HG02970 (cell line): Measurements from ENCODE around the gene C1QA.

ENCODE experiments used
- ATAC-seq: cut with Tn5 transposase; IDR thresholded peaks from one replicate; pipeline ENCODE4 v1.9.1; 2021; ENCODE audit warnings: mild to moderate bottlenecking, moderate library complexity, moderate number of reproducible peaks; ENCODE audit not compliant: unreplicated experiment, low FRiP score

The C1QA gene

DNA sequence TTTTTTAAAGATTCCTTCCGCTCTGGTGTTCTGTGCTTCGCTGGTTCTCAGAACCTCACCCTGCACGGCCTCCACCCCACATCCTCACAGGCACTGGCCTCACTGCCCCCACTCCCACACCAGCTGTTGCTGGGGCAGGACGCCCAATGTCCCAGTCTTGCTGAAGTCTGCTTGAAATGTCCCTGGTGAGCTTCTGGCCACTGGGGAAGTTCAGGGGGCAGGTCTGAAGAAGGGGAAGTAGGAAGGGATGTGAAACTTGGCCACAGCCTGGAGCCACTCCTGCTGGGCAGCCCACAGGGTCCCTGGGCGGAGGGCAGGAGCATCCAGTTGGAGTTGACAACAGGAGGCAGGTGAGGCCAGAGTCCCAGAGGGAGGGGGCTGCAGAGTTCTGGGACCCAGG lies at the start of gene C1QA:
TSS of gene C1QA (plus strand) at position 276 of the 400 bp plus-strand sequence. CDS start 989 bp downstream, outside the sequence.
- ATAC-seq: no peak

- no peak for ATAC-seq
Observed at GRCh38 chr1:22587247-22587646, 49.2 kb upstream of the C1QA start.

DNA sequence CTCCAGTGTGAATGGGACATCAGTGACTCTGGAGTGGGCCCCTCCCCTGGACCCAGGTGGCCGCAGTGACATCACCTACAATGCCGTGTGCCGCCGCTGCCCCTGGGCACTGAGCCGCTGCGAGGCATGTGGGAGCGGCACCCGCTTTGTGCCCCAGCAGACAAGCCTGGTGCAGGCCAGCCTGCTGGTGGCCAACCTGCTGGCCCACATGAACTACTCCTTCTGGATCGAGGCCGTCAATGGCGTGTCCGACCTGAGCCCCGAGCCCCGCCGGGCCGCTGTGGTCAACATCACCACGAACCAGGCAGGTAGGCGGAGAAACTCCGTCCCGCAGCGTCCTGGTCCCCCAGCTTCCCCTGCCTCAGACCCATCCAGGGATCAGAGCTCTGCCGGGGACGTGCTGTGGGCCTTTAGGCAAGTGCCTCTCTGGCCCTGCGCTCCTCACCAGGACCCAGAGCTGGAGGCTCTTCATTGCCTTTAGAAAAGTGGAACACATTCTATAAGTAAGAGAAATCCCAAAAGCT lies 47.5 kb upstream of the C1QA start:
- no peak for ATAC-seq

DNA sequence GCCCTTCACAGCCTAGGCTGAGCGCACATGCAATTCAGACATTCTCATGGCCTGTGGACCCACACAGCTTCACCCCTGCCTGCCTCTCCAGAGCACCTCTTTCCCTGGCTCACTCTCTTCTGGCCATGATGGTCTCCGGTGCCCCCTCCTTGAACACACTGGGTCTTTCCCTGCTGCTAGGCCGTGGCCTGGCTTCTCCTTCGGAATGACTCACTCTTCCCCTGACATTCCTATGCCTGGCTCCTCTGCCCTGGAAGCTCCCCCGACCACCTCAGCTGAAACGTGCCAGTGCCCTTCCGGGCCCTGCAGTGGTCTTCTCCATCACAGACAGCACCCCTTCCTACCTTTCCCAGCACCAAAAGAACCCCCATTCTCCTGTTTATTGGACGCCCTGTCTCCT lies 44.9 kb upstream of the C1QA start:
- no peak for ATAC-seq

DNA sequence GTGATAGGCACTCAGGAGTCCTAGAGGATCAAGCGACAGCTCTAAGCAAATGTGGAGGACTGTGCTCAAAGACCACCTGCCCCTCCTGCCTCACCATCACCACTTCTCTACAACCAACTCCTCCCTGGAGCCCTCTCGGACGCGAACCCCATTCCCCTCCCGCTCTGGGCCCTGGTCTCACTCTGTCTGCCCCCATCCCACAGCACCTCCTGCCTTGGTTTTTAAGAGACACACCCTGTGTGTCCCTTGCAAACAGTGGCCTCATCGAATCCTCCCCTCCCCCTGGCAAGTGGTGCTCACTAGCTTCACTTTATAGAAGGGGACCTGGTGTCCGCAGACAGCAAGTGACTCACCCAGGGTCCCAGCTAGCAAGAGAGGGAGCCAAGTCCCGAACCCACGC lies 44.4 kb upstream of the C1QA start:
- ATAC-seq: no peak

- no peak for ATAC-seq
Observed at GRCh38 chr1:22592919-22593790, 43.3 kb upstream of the C1QA start.

DNA sequence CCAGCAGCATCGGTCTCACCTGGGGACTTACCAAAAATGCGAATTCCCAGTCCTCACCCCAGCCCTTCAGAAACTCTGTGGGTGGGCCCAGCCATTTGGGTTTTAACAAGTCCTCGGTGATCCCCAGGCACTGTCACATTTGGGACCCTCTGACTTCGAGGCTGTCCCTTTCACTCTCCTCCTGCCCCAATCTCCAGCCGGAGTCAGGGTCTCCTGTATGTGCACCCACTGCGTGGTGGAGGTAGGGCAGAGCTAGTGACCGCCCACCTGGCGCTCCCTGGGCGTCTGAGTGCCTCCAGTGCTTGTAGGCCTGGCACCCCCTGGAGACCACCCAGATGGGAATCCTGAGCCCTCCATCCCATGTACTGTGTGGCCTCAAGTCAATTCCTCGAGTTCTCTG lies 42.0 kb upstream of the C1QA start:
- no peak for ATAC-seq

DNA sequence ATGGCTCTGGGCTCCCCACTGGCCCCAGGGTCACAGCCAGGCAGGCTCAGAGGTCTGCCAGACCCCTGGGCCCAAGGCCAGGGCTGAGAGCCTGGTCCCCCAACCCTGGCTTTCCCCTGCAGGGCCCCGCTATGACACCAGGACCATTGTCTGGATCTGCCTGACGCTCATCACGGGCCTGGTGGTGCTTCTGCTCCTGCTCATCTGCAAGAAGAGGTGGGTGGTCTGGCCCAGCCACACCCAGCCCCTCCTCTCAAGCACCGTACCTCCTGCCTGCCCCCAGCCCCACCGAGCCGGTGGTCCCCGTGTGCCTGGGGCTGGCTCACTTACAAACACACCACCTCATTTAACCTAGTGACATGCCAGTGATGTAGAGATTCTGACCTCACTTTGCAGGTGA lies 41.3 kb upstream of the C1QA start:
- no peak for ATAC-seq

- ATAC-seq: no peak
Observed at GRCh38 chr1:22597301-22597965, 39.0 kb upstream of the C1QA start.

GRCh38 chr1:22597996-22598395 lies 38.4 kb upstream of the C1QA start:
- no peak for ATAC-seq

GRCh38 chr1:22598736-22599135 lies 37.7 kb upstream of the C1QA start:
- no peak for ATAC-seq

- ATAC-seq: no peak
Observed at GRCh38 chr1:22600071-22600816, 36.2 kb upstream of the C1QA start.

DNA sequence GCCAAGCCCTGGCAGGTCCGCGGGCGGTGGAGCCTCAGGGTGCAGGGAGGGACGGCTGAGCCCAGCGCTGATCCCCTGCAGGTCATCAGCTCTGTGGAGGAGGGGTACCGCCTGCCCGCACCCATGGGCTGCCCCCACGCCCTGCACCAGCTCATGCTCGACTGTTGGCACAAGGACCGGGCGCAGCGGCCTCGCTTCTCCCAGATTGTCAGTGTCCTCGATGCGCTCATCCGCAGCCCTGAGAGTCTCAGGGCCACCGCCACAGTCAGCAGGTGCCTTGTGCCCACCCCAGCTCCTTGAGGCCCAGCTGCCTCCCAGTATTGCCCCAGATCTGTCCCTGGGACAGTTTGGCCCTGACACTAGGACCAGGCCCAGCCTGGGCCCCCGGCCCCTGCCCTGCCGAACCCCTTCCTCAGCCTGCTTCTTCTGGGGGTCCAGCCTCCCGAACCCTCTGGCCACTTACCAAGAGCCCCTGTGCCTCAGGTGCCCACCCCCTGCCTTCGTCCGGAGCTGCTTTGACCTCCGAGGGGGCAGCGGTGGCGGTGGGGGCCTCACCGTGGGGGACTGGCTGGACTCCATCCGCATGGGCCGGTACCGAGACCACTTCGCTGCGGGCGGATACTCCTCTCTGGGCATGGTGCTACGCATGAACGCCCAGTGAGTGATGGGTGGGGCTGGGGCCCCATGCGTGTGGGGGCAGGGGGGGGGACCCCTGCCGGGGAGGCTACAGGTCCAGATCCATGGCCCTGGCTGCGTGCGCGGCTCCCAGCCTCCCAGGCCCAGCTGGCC lies 35.4 kb upstream of the C1QA start:
- no peak for ATAC-seq

GRCh38 chr1:22601610-22602009 lies 34.8 kb upstream of the C1QA start:
- ATAC-seq: no peak

DNA sequence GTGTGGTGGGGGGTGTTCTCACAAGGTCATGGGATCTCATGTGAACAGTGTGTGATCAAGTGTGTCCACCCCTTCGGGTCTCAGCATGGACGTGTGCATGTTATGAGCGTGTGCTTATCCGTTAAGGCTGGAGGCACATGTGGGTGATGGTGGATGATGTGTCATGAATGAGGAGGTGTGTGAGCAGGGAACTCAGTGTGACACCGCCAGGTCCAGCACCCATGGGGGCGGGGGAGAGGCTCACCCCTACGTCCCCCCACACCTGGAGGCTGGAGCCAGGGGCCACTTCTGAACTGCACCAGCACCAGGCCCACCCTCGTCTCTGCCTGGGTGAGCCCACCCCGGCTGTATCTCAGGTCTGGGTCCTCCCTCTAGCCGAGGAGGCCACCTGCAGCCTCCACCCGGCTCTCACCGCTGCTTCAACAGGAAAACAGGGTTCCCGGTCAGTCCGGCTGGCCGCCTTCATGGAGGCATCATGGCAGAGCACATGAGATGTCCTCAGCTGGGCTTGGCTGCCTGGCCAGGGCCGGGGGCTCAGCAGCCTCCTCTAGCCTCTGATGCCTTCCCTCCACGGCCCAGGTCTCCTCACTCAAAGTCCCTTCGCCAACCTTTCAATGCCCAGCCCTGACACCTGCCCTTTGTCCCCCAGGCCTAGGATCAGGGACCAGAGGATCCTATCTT lies 34.2 kb upstream of the C1QA start:
- ATAC-seq: no peak

GRCh38 chr1:22606161-22606560 lies 30.3 kb upstream of the C1QA start:
- ATAC-seq: no peak

GRCh38 chr1:22607154-22607553 lies 29.3 kb upstream of the C1QA start:
- ATAC-seq: no peak

DNA sequence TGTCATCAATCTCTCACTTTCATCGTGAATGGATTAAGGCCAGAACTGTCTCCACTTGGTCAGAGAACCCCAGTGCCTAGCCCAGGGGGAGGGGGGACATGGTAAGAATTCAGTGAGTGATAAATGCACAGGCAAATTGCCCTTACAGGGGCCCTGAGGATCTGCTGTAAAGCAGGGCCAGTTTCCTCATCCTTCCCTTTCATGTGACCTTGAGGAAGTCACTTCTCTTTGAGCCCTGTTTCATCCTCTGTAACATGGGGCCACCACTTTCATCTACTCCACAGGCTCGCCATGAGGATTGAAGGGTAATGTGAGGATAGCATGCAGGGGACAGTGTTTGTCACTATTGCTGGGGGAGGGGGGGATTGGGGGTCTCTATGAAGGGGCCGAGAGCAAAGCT lies 28.1 kb upstream of the C1QA start:
- no peak for ATAC-seq

- ATAC-seq: no peak
Observed at GRCh38 chr1:22609291-22609690, 27.1 kb upstream of the C1QA start.

- no peak for ATAC-seq
Observed at GRCh38 chr1:22611530-22611947, 24.9 kb upstream of the C1QA start.
